Activated CD8-positive, alpha-beta memory T cell treated with anti-CD3 and anti-CD28 coated beads, Interleukin-2, amount 50 U/mL, for 24 hours (primary cell): ENCODE measurements around the gene QSER1.

ENCODE experiments used
- DNase-seq: peaks from one replicate; pipeline ENCODE4 v3.0.0-alpha.2; 2020; ENCODE audit errors: extremely low read depth

The QSER1 gene

GRCh38 chr11:32890843-32891656 is 1.6 kb upstream of the QSER1 start:
- no peak for DNase-seq

DNA sequence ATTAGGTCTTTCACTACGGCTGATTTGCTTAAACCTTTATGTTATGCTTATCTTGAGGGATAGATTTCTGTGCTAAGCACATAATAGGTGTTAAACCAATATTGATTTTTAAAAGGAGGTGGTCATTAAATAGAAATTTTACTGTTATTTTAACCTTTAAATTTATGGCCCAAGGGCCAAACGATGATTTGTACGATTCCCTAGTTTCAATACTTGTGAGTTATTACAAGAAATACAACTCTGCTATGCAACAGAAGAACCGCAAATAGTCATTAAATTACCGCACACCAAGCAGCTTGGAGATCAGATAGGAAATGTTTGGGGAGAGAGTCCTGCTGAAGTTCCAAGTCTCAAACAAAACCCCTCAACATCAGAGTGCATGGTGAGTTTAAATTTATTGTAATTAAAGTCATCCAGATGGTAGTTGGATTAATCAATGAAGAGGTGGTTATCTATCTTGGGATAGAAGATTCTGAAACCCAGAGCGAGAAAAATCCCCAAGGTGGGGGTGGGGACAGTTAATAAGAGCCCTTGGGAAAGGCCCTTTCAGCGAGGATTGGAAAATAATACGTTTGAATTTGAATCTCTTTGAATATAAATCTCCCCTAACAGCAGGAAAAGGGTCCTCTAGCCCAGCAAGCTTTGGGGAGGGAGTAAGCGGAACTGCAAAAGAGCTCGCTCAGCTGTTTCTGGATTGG is 805 bp upstream of the QSER1 start:
- no peak for DNase-seq

- DNase-seq: no peak
Observed at GRCh38 chr11:32893093-32893342, 407 bp downstream of the QSER1 start.

- DNase-seq: no peak
Observed at GRCh38 chr11:32893343-32894148, 935 bp downstream of the QSER1 start.

- no peak for DNase-seq
Observed at GRCh38 chr11:32894149-32894827, 1.7 kb downstream of the QSER1 start.

GRCh38 chr11:32894921-32895320 is 2.3 kb downstream of the QSER1 start:
- DNase-seq: no peak

- DNase-seq: no peak
Observed at GRCh38 chr11:32895471-32895870, 2.9 kb downstream of the QSER1 start.

- DNase-seq: no peak
Observed at GRCh38 chr11:32897103-32897502, 4.5 kb downstream of the QSER1 start.

- DNase-seq: no peak
Observed at GRCh38 chr11:32899438-32899837, 6.8 kb downstream of the QSER1 start.

DNA sequence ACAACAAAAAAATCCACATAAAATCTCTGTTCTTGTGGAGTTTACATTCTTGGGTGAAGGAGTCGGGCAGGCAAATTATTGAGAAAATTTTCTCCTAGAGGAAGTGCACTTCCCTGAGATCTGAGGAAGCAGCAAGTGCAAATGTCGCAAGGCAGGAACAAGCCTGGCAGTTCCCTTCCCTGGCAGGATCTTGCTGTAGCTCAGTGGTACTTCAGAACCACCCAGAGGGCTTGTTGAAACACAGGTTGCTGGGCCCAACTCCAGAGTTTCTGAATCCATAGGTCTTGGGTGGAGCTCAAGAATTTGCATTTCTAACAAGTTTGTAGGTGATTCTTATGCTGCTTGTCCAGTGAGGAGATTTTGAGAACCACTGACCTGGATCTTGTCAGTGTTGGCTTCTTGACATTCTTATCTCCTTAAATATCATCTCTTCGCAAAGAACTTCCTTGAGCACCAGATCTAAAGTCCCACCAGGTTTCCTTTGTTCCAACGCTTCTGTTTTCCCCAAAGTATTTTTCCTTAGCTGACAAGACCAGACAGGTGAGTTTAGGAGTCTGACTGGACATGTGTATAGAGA is 9.6 kb downstream of the QSER1 start:
- DNase-seq: no peak

- DNase-seq: no peak
Observed at GRCh38 chr11:32905028-32905667, 12.5 kb downstream of the QSER1 start.

DNA sequence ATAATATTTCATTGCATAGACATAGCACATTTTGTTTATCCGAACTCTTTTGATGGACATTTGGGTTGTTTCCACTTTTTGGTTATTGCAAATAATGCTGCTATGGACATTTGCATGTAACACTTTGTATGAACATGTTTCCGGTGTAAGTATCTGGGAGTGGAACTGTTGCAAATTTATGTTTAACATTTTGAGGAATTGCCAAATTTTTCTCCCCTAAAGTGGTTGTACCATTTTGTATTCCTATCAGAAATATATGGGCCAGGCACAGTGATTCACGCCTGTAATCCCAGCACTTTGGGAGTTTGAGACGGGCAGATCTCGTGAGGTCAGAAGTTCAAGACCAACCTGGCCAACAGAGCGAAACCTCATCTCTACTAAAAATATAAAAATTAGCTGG is 16.0 kb downstream of the QSER1 start:
- no peak for DNase-seq

- DNase-seq: no peak
Observed at GRCh38 chr11:32911413-32911812, 18.8 kb downstream of the QSER1 start.

DNA sequence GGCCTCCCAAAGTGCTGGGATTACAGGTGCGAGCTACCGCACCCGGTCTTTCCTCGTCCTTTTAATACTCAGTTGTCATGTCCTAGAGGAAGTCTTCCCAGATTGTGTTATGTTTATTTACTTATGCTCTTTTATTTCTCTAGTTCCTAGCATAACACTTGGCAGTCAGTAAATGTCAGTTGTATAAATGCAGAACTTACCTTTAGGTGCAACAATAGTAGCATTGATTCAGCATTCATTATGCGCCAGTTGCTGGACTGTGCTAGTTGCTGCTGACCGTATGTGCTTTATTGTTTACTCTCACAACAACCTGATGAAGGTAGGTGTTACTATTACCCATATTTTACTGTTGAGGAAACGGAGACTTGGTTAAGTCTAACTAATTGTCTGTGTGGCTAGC is 20.8 kb downstream of the QSER1 start:
- DNase-seq: no peak

DNA sequence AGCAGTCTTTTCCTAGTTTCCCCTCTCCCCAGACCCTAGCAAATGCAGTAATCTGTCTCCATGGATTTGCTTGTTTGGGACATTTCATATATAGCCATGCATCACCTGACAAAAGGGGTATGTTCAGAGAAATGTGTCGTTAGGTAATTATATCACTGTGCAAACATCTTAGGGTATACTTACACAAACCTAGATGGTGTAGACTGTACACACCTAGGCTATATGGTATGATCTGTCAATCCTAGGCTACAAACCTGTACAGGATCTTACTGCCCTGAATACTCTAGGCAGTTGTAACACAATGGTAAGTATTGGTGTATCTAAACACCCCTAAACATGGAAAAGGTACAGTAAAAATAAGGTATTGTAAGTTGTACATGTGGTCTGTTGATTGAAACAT is 23.8 kb downstream of the QSER1 start:
- no peak for DNase-seq

DNA sequence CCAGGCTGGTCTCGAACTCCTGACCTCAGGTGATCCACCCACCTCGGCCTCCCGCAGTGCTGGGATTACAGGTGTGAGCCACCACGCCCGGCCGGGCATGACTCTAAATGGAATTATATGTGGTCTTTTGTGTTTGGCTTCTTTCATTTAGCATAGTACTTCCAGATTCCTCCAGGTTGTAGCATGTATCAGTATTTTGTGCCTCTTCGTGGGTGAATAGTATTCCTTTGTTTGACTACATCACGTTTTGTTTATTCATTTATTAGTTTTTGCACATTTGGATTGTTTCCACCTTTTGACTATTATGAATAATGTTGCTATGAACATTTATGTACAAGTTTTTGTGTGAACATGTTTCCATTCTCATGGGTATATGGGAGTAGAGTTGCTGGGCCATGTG is 24.4 kb downstream of the QSER1 start:
- DNase-seq: no peak

DNA sequence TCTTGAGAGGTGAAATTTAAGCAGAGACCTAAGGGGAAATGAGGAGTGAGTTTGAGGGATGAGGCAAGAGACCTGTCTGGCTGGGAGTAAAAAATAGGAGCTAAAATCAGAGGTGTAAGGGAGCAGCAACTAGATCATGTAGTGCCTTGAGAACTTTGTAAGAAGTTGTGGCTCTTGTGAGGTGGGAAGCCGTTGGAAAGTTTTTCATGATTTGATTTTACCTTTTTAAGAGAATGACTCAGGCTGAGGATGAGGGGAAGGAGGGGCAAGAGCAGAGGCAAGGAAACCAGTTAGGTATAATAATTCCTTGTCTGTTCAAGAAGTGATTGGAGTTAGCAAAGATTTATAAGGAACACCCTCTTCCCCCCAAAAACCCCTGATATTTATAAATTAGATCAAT is 25.8 kb downstream of the QSER1 start:
- no peak for DNase-seq

DNA sequence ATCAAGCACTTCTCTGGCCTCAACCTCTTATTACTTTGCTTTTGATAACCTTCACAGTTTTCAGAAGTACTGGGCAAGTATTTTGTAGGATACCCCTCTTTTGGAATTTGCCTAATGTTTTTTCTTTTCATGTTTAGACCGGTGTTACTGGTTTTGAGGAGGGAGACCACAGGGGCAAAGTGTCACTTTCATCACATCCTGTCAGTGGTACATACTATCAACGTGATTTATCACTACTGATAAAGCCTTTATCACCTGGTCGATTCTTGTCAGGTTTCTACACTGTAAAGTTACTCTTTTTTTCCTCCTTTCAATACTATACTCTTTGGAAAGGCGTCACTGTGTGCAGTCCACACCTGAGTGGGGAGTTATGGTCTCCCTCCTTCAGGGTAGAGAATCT is 26.7 kb downstream of the QSER1 start:
- DNase-seq: no peak

GRCh38 chr11:32920570-32920969 is 28.0 kb downstream of the QSER1 start:
- DNase-seq: no peak

DNA sequence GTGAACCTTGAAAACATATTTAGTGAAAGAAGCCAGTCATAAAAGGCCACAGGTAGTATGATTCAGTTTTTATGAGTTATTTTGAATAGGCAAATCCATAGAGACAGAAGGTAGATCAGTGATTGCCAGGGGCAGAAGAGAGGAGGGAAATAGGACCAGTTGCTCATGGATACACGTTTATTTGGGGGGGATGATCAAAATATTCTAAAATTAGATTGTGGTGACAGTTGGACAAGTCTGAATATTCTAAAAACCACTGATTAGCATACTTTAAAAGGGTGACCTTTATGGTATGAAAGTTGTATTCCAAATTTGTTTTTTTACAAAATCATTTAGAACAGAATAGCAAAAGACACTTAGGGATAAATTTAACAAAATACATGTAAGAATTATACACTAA is 28.6 kb downstream of the QSER1 start:
- DNase-seq: no peak

DNA sequence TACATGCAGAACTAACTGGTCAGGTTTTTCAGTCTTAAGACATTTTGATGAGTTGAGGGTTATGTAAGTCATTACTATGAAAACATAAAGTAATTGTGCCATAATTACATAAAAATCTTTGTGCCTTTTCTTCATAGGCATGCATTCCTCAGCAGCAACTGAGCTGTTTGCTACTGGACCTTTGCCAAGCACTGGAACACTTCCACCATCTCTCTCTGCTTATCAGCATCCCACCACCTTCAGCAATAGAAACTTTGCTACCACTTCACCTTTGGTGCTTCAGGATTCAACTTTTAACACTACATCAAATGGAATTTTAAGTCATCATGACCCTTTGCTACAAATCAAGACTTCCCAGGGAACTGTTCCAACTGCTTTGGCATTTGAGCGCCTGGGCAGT is 39.0 kb downstream of the QSER1 start:
- DNase-seq: no peak

DNA sequence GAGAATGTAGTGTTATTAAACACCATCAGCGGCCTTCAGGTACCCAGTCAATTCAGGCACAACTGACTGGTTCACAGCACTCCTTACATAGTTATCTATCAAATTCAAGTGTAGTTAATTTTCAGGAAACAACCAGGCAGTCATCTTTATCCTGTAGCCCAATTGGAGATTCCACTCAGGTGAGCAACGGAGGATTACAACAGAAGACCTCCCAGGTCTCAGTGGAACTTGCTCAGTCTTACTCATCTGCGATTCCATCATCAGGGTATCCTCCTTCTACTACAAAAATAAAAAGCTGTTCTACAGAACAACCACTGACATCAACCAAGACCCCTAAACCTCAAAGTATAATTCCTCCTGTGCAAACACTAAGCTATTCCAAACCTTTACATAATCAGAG is 39.6 kb downstream of the QSER1 start:
- DNase-seq: no peak
